ENCODE data around the gene TEX19. TPM values are rescaled to one million over a fixed set of nuclear protein-coding genes. Genes with fewer than 3 reads are reported as not detected.
"Not testable (repeated sequence)": the region's sequence is repeated elsewhere in the genome, so short reads cannot be mapped to it uniquely, and the experiment has no call there.

TEX19 gene
- total RNA-seq, 1 experiment from 2014 or later: 0.24 TPM

- DNase-seq (ENCODE audit: low read depth): no peak
Observed at GRCh38 chr17:82408288-82408937, 49.4 kb downstream of the TEX19 start.

DNA sequence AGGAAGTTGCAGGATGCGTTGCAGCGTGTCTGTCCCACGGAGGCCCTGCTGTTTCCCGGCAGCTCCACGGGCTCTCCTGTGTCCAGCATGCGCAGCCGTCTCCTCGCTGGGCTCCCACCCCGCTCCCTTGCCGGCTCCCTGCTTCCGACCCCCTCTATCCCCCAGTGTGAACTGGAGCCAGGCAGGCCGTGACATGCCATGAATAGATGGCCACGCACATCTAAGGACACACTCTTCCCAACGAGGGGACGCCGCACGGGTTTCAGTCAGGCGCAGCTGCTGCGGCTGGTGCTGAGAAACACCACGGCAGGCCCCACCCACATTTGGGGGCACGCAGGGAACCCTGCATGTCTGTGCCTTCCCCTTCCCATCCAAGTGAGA is 49.9 kb downstream of the TEX19 start:
- no peak for DNase-seq (ENCODE audit: low read depth)

GRCh38 chr17:82410014-82410716 is 51.1 kb downstream of the TEX19 start:
- DNase-seq (ENCODE audit: low read depth): no peak

- DNase-seq (ENCODE audit: low read depth): no peak
Observed at GRCh38 chr17:82411396-82412053, 52.5 kb downstream of the TEX19 start.

DNA sequence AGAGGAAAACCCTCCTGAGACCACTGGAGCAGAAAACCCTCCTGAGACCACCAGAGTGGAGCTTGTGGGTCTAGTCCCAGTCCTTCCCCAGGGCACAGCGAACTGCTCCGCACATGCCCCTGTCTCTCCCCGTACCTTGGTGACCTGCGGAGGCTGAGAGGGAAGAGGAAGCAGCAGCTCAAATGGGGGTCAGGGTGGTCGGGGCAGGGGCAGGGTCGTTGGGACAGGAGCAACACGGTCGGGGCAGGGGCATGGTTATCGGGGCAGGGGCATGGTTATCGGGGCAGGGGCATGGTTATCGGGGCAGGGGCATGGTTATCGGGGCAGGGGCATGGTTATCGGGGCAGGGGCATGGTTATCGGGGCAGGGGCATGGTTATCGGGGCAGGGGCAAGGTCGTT is 53.0 kb downstream of the TEX19 start:
- DNase-seq (ENCODE audit: low read depth): not testable (repeated sequence)

DNA sequence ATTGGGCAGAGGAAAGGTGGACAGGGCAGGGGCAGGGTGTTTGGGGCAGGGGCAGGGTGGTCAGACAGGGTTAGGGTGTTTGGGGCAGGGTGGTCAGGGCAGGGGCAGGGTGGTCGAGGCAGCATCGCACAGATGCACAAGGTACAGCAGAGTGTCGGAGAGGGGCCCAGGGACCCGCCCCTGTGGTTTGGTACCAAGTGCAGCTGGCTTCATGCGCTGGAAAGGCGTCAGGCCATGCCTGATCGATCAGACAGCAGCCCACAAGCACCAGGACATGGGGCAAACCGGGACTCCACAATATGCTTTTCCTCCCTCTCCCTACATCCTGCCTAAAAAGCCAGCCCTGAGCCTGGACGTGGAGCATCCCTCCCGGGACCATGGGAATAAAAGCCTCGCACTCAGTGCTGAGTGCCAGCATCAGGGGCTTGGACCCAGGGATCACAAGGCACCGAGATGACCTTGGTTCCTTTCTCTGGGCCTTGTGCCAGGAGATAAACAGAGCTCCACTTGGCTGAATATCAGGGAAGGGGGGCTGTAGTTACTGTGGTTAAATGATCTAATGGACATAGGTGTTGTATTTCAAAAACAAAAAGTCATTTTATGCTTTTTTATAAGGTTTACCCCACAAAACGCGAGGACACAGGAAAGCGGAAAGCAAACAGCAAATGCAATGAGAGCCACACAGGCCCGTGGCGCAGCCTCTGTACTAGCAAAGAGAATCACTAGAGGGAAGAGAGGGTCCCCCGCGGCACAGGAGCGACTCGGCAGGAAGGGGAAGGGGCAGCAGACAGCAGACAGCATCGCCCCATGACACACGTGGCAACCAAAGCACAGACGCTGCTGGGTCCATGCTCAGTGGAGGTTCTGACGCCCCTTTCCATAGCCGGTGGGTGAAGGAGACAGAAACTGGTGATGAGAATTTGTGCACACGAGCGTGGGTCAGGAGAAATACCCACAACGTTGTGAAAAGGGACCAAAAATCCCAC is 53.8 kb downstream of the TEX19 start:
- no peak for DNase-seq (ENCODE audit: low read depth)

Other genes starting within 250 kb of the TEX19 start
- gene CCDC57, start 146.4 kb upstream of the TEX19 start, total RNA-seq (2014; rRNA removed; shearing (Covaris generic)): 3.7 and 5.0 TPM in 2 replicates
- gene SLC16A3, start 130.2 kb upstream of the TEX19 start, total RNA-seq (2014; rRNA removed; shearing (Covaris generic)): 104 and 207 TPM in 2 replicates
- 20.4 and 22.6 TPM in 2 replicates for gene CSNK1D, start 85.5 kb upstream of the TEX19 start, total RNA-seq (2014; rRNA removed; shearing (Covaris generic))
- not detected in 2 replicates for gene CD7, start 41.6 kb upstream of the TEX19 start, total RNA-seq (2014; rRNA removed; shearing (Covaris generic))
- gene SECTM1, start 25.5 kb upstream of the TEX19 start, total RNA-seq (2014; rRNA removed; shearing (Covaris generic)): 17.2 and 19.7 TPM in 2 replicates
- not detected in 2 replicates for gene UTS2R, start 12.5 kb downstream of the TEX19 start, total RNA-seq (2014; rRNA removed; shearing (Covaris generic))
- gene HEXD, start 59.1 kb downstream of the TEX19 start, total RNA-seq (2014; rRNA removed; shearing (Covaris generic)): 2.4 and 3.0 TPM in 2 replicates
- gene OGFOD3, start 59.3 kb downstream of the TEX19 start, total RNA-seq (2014; rRNA removed; shearing (Covaris generic)): 29.2 and 31.0 TPM in 2 replicates
- gene CYBC1, start 91.5 kb downstream of the TEX19 start, total RNA-seq (2014; rRNA removed; shearing (Covaris generic)): 25.7 and 25.8 TPM in 2 replicates
- gene NARF, start 99.5 kb downstream of the TEX19 start, total RNA-seq (2014; rRNA removed; shearing (Covaris generic)): 52.4 and 69.7 TPM in 2 replicates
- 17.1 and 17.8 TPM in 2 replicates for gene FOXK2, start 160.5 kb downstream of the TEX19 start, total RNA-seq (2014; rRNA removed; shearing (Covaris generic))

All from RPMI7951 (cell line).